Endothelial cell of umbilical vein (primary cell): Measurements from ENCODE around the gene SLC52A1.

Experiments used
- CTCF ChIP-seq, 2 donors: IDR thresholded peaks; 1 replicate in 1 of 2; 2 replicates in 1 of 2; pipeline ENCODE4 v1.5.1; 2011; ENCODE audit warnings: low read length in 2 of 2, mild to moderate bottlenecking in 2 of 2, moderate library complexity in 2 of 2, control low read depth in 1 of 2, inconsistent platforms in 1 of 2, low read depth in 1 of 2; ENCODE audit not compliant: insufficient read depth in 1 of 2; ENCODE audit errors: extremely low read depth in 1 of 2
- EZH2 ChIP-seq: IDR thresholded peaks from 2 replicates; pipeline ENCODE4 v1.6.1; 2012; ENCODE audit warnings: borderline replicate concordance, low read depth, mild to moderate bottlenecking, moderate library complexity, low read length, inconsistent platforms; ENCODE audit not compliant: severe bottlenecking
- FOS ChIP-seq: IDR thresholded peaks from 2 replicates; pipeline ENCODE4 v1.6.1; 2011; ENCODE audit warnings: mild to moderate bottlenecking, low read length, moderate library complexity, borderline replicate concordance; ENCODE audit not compliant: insufficient read depth
- JUN ChIP-seq: IDR thresholded peaks from 2 replicates; pipeline ENCODE4 v1.6.1; 2011; ENCODE audit warnings: borderline replicate concordance, low read depth; ENCODE audit not compliant: insufficient read length, insufficient read depth
- MAX ChIP-seq: IDR thresholded peaks from 2 replicates; pipeline ENCODE4 v1.6.1; 2011; ENCODE audit not compliant: insufficient read depth, insufficient read length
- MYC ChIP-seq: IDR thresholded peaks from one replicate; pipeline ENCODE4 v1.6.1; 2011; ENCODE audit warnings: mild to moderate bottlenecking, low read depth, low read length
- POLR2A ChIP-seq: IDR thresholded peaks from 2 replicates; pipeline ENCODE4 v1.6.1; 2012; ENCODE audit warnings: low read depth, mild to moderate bottlenecking, control low read depth, low read length
- POLR2AphosphoS5 ChIP-seq: IDR thresholded peaks from 2 replicates; pipeline ENCODE4 v1.6.1; 2012; ENCODE audit warnings: low read depth, mild to moderate bottlenecking, control low read depth, low read length, moderate library complexity; ENCODE audit not compliant: insufficient read depth

GRCh38 chr17:5000237-5000639, 35.0 kb downstream of the SLC52A1 start:
- TF ChIP-seq POLR2A (no peak), POLR2AphosphoS5 (no peak), EZH2 (no peak), CTCF (IDR thresholded peaks at IDR 0.05; ENCODE audit: extremely low read depth in 1 of 2, insufficient read depth in 1 of 2, low read depth in 1 of 2, low read length in 2 of 2) (no peak), FOS (no peak), JUN (no peak), MAX (no peak), MYC (no peak)
